ENCODE data around the gene PTGER3.

DNA sequence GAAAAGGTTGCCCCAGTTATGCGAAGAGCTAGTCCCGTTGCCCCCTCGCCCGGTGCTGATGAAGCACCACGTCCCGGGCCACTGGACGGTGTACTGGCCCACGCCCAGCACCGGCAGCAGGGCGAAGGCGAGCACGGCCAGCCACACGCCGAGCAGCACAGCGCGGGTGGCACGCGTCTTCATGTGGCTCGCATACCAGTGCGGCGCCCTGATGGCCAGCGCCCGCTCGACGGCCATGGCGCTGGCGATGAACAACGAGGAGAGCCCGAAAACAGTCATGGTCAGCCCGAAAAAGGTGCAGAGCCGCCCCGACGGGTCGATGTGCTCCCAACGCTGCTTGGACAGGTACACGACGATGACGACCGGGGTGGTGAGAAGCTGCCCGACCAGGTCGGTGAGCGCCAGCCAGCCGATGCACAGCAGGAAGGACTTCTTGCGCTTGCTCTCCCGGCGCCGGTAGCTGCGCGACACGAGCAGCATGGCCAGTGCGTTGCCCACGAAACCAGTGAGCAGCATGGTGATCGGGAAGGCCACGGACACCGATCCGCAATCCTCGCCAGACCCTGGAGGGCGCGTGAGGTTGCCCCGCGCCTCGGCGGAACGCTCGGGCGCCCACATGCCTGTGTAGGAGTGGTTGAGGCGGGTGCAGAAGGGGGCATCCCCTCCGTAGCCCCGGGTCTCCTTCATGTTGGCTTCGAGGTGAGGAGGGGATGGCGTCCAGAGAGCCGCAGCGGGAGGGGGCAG lies 553 bp downstream of the PTGER3 start:
- TF ChIP-seq CTCF (IDR thresholded peaks at IDR 0.05 in 4 of 5, conservative IDR thresholded peaks at IDR 0.05 in 1 of 5) (no peak), POLR2A (IDR thresholded peaks at IDR 0.05) (no peak)

Data from gastrocnemius medialis (tissue), 4 donors.